HG03103 (cell line): ENCODE data around the gene SLC9C2.
"Not testable (repeated sequence)": the region's sequence is repeated elsewhere in the genome, so short reads cannot be mapped to it uniquely, and the experiment has no call there.

ENCODE experiments used
- ATAC-seq: cut with Tn5 transposase; IDR thresholded peaks from one replicate; pipeline ENCODE4 v1.9.1; 2021; ENCODE audit warnings: low read depth; ENCODE audit not compliant: unreplicated experiment

The SLC9C2 gene

GRCh38 chr1:173530795-173531693 lies 71.8 kb downstream of the SLC9C2 start:
- no peak for ATAC-seq

GRCh38 chr1:173529106-173529505 lies 73.8 kb downstream of the SLC9C2 start:
- no peak for ATAC-seq

- no peak for ATAC-seq
These were observed 75.6 kb downstream of the SLC9C2 start for GRCh38 chr1:173527151-173527826.

GRCh38 chr1:173525926-173526325 lies 76.9 kb downstream of the SLC9C2 start:
- ATAC-seq, result no peak

GRCh38 chr1:173523329-173523728 lies 79.5 kb downstream of the SLC9C2 start:
- no peak for ATAC-seq

- no peak for ATAC-seq
These were observed 82.1 kb downstream of the SLC9C2 start for GRCh38 chr1:173520799-173521198.

GRCh38 chr1:173514503-173514902 lies 88.4 kb downstream of the SLC9C2 start:
- ATAC-seq, result not testable (repeated sequence)

- ATAC-seq, result no peak
These were observed 93.1 kb downstream of the SLC9C2 start for GRCh38 chr1:173509797-173510196.

GRCh38 chr1:173508541-173508940 lies 94.3 kb downstream of the SLC9C2 start:
- no peak for ATAC-seq

- ATAC-seq, result no peak
These were observed 95.0 kb downstream of the SLC9C2 start for GRCh38 chr1:173507847-173508209.

- ATAC-seq, result no peak
These were observed 95.5 kb downstream of the SLC9C2 start for GRCh38 chr1:173507205-173507846.

- ATAC-seq, result no peak
These were observed 96.4 kb downstream of the SLC9C2 start for GRCh38 chr1:173506437-173506836.

GRCh38 chr1:173505391-173505790 lies 97.5 kb downstream of the SLC9C2 start:
- no peak for ATAC-seq

GRCh38 chr1:173504268-173504667 lies 98.6 kb downstream of the SLC9C2 start:
- ATAC-seq, result no peak

GRCh38 chr1:173503391-173503790 lies 99.5 kb downstream of the SLC9C2 start:
- ATAC-seq, result no peak

- ATAC-seq, result no peak
These were observed 100.8 kb downstream of the SLC9C2 start for GRCh38 chr1:173502104-173502503.

- no peak for ATAC-seq
These were observed 103.1 kb downstream of the SLC9C2 start for GRCh38 chr1:173499729-173500128.

GRCh38 chr1:173496757-173497320 lies 106.0 kb downstream of the SLC9C2 start:
- ATAC-seq, result no peak

GRCh38 chr1:173495609-173496267 lies 107.1 kb downstream of the SLC9C2 start:
- no peak for ATAC-seq

GRCh38 chr1:173493125-173493524 lies 109.7 kb downstream of the SLC9C2 start:
- ATAC-seq, result not testable (repeated sequence)

GRCh38 chr1:173491508-173491907 lies 111.4 kb downstream of the SLC9C2 start:
- ATAC-seq, result no peak
